GM18519 (cell line): ENCODE results near the gene TVP23C.
A peak's percentile ranks its signal among the peaks of the same experiment; 100 is the strongest.
"Not testable (repeated sequence)": the region's sequence is repeated elsewhere in the genome, so short reads cannot be mapped to it uniquely, and the experiment has no call there.

Experiments used
- ATAC-seq: cut with Tn5 transposase; IDR thresholded peaks from one replicate; pipeline ENCODE4 v1.9.1; 2021; ENCODE audit warnings: mild to moderate bottlenecking, moderate library complexity; ENCODE audit not compliant: unreplicated experiment, low FRiP score

The TVP23C gene

GRCh38 chr17:15533122-15533521 is 30.2 kb downstream of the TVP23C start:
- not testable (repeated sequence) for ATAC-seq

GRCh38 chr17:15526292-15527218 is 36.7 kb downstream of the TVP23C start:
- ATAC-seq = not testable (repeated sequence)

- ATAC-seq = not testable (repeated sequence)
Measured at GRCh38 chr17:15524990-15525985, 38.0 kb downstream of the TVP23C start.

GRCh38 chr17:15516150-15516549 is 47.1 kb downstream of the TVP23C start:
- no peak for ATAC-seq

- ATAC-seq = no peak
Measured at GRCh38 chr17:15514469-15514868, 48.8 kb downstream of the TVP23C start.

- no peak for ATAC-seq
Measured at GRCh38 chr17:15513856-15514459, 49.3 kb downstream of the TVP23C start.

GRCh38 chr17:15513058-15513791 is 50.1 kb downstream of the TVP23C start:
- ATAC-seq = no peak

GRCh38 chr17:15512071-15512709 is 51.1 kb downstream of the TVP23C start:
- no peak for ATAC-seq

GRCh38 chr17:15511142-15511541 is 52.1 kb downstream of the TVP23C start:
- ATAC-seq = peak; percentile 53

GRCh38 chr17:15510361-15510760 is 52.9 kb downstream of the TVP23C start:
- no peak for ATAC-seq

- ATAC-seq = no peak
Measured at GRCh38 chr17:15509095-15509494, 54.2 kb downstream of the TVP23C start.

- no peak for ATAC-seq
Measured at GRCh38 chr17:15508466-15508865, 54.8 kb downstream of the TVP23C start.

GRCh38 chr17:15507896-15508295 is 55.4 kb downstream of the TVP23C start:
- no peak for ATAC-seq

GRCh38 chr17:15507001-15507400 is 56.3 kb downstream of the TVP23C start:
- ATAC-seq = no peak

- not testable (repeated sequence) for ATAC-seq
Measured at GRCh38 chr17:15505708-15506107, 57.6 kb downstream of the TVP23C start.

GRCh38 chr17:15503731-15504130 is 59.6 kb downstream of the TVP23C start:
- no peak for ATAC-seq

- ATAC-seq = no peak
Measured at GRCh38 chr17:15502369-15503112, 60.7 kb downstream of the TVP23C start.

GRCh38 chr17:15501793-15502192 is 61.5 kb downstream of the TVP23C start:
- no peak for ATAC-seq

GRCh38 chr17:15501282-15501681 is 62.0 kb downstream of the TVP23C start:
- ATAC-seq = no peak
